IPS-20b (cell line): ENCODE measurements around the gene NBPF3.
"Not testable (repeated sequence)": the region's sequence is repeated elsewhere in the genome, so short reads cannot be mapped to it uniquely, and the experiment has no call there.

Experiments
- H3K27ac ChIP-seq: one replicate; pipeline ENCODE4 v1.5.1; 2013; ENCODE audit warnings: low read length
- H3K27me3 ChIP-seq: 2 replicates; pipeline ENCODE4 v1.6.1; 2013; ENCODE audit warnings: mild to moderate bottlenecking, low read length, inconsistent platforms; ENCODE audit not compliant: insufficient read depth
- H3K36me3 ChIP-seq: 2 replicates; pipeline ENCODE4 v1.6.1; 2013; ENCODE audit warnings: low read depth, mild to moderate bottlenecking, inconsistent platforms, low read length, moderate library complexity; ENCODE audit not compliant: insufficient read depth
- H3K4me1 ChIP-seq: 2 replicates; pipeline ENCODE4 v1.6.1; 2013; ENCODE audit warnings: mild to moderate bottlenecking, control low read depth, inconsistent platforms, low read length, moderate library complexity; ENCODE audit not compliant: insufficient read depth
- H3K4me3 ChIP-seq: 2 replicates; pipeline ENCODE4 v1.5.1; 2013; ENCODE audit warnings: mild to moderate bottlenecking, low read length, inconsistent platforms
- H3K9ac ChIP-seq: 2 replicates; pipeline ENCODE4 v1.6.1; 2013; ENCODE audit warnings: low read depth, mild to moderate bottlenecking, inconsistent platforms, low read length, moderate library complexity
- H3K9me3 ChIP-seq: 2 replicates; pipeline ENCODE4 v1.6.1; 2013; ENCODE audit warnings: mild to moderate bottlenecking, low read depth, low read length, inconsistent platforms; ENCODE audit not compliant: insufficient read depth

Gene NBPF3

GRCh38 chr1:21446647-21447046 is 6.7 kb downstream of the NBPF3 start:
- H3K27ac ChIP-seq, H3K4me3 ChIP-seq, H3K9me3 ChIP-seq, H3K36me3 ChIP-seq, H3K9ac ChIP-seq, H3K4me1 ChIP-seq: not testable (repeated sequence)
- peaks cover 10% of the 10 kb centered on the region for H3K27me3 ChIP-seq

- Histone ChIP-seq H3K27ac (no peak overlapping the region), H3K36me3 (no peaks in the 10 kb centered on the region), H3K4me1 (no peaks in the 10 kb centered on the region), H3K9me3 (no peaks in the 10 kb centered on the region), H3K4me3 (no peak overlapping the region), H3K27me3 (peaks cover 3% of the 10 kb centered on the region; the same call in 1 of the 2 replicates), H3K9ac (no peak overlapping the region)
Observed at GRCh38 chr1:21447311-21447710, 7.4 kb downstream of the NBPF3 start.

GRCh38 chr1:21449906-21450305 is 10.0 kb downstream of the NBPF3 start:
- no peaks in the 10 kb centered on the region for H3K9me3 ChIP-seq
- H3K27ac ChIP-seq, result no peak overlapping the region
- no peaks in the 10 kb centered on the region for H3K36me3 ChIP-seq
- H3K9ac ChIP-seq, result no peak overlapping the region
- H3K4me3 ChIP-seq, result no peak overlapping the region
- no peaks in the 10 kb centered on the region for H3K4me1 ChIP-seq
- H3K27me3 ChIP-seq, result no peaks in the 10 kb centered on the region

GRCh38 chr1:21451212-21451611 is 11.3 kb downstream of the NBPF3 start:
- Histone ChIP-seq H3K4me3 (no peak overlapping the region), H3K36me3 (no peaks in the 10 kb centered on the region), H3K27ac (no peak overlapping the region), H3K4me1 (no peaks in the 10 kb centered on the region), H3K27me3 (no peaks in the 10 kb centered on the region), H3K9me3 (no peaks in the 10 kb centered on the region), H3K9ac (no peak overlapping the region)

GRCh38 chr1:21451981-21452411 is 12.1 kb downstream of the NBPF3 start:
- Histone ChIP-seq H3K4me3 (no peak overlapping the region), H3K36me3 (no peaks in the 10 kb centered on the region), H3K9me3 (no peaks in the 10 kb centered on the region), H3K27ac (no peak overlapping the region), H3K4me1 (no peaks in the 10 kb centered on the region), H3K27me3 (no peaks in the 10 kb centered on the region), H3K9ac (no peak overlapping the region)

GRCh38 chr1:21453964-21454614 is 14.2 kb downstream of the NBPF3 start:
- not testable (repeated sequence) for H3K27ac ChIP-seq, H3K27me3 ChIP-seq, H3K36me3 ChIP-seq, H3K9ac ChIP-seq, H3K9me3 ChIP-seq, H3K4me3 ChIP-seq, H3K4me1 ChIP-seq

- not testable (repeated sequence) for H3K9me3 ChIP-seq, H3K27ac ChIP-seq, H3K4me1 ChIP-seq, H3K36me3 ChIP-seq, H3K9ac ChIP-seq, H3K27me3 ChIP-seq, H3K4me3 ChIP-seq
Observed at GRCh38 chr1:21454904-21455303, 15.0 kb downstream of the NBPF3 start.

- H3K36me3 ChIP-seq, result no peaks in the 10 kb centered on the region
- H3K27me3 ChIP-seq, result no peaks in the 10 kb centered on the region
- H3K9me3 ChIP-seq, result no peaks in the 10 kb centered on the region
- H3K27ac ChIP-seq, result no peak overlapping the region
- H3K4me1 ChIP-seq, result no peaks in the 10 kb centered on the region
- H3K9ac ChIP-seq, result no peak overlapping the region
- no peak overlapping the region for H3K4me3 ChIP-seq
Observed at GRCh38 chr1:21457654-21458053, 17.7 kb downstream of the NBPF3 start.

GRCh38 chr1:21465127-21465526 is 25.2 kb downstream of the NBPF3 start:
- not testable (repeated sequence) for H3K36me3 ChIP-seq, H3K4me3 ChIP-seq, H3K4me1 ChIP-seq, H3K9me3 ChIP-seq, H3K27ac ChIP-seq, H3K27me3 ChIP-seq, H3K9ac ChIP-seq

- not testable (repeated sequence) for H3K36me3 ChIP-seq, H3K4me1 ChIP-seq, H3K27me3 ChIP-seq, H3K27ac ChIP-seq, H3K4me3 ChIP-seq, H3K9ac ChIP-seq, H3K9me3 ChIP-seq
Observed at GRCh38 chr1:21467946-21468345, 28.0 kb downstream of the NBPF3 start.

GRCh38 chr1:21468599-21468998 is 28.7 kb downstream of the NBPF3 start:
- Histone ChIP-seq H3K4me3 (no peak overlapping the region), H3K9me3 (no peaks in the 10 kb centered on the region), H3K36me3 (no peaks in the 10 kb centered on the region; the same call in 1 of the 2 replicates), H3K9ac (no peak overlapping the region), H3K27me3 (no peaks in the 10 kb centered on the region), H3K4me1 (peaks cover 9% of the 10 kb centered on the region), H3K27ac (no peak overlapping the region)

- H3K4me1 ChIP-seq, result peaks cover 9% of the 10 kb centered on the region
- H3K36me3 ChIP-seq, result no peaks in the 10 kb centered on the region; the same call in 1 of the 2 replicates
- H3K27me3 ChIP-seq, result no peaks in the 10 kb centered on the region
- H3K4me3 ChIP-seq, result no peak overlapping the region
- H3K9ac ChIP-seq, result no peak overlapping the region
- no peak overlapping the region for H3K27ac ChIP-seq
- no peaks in the 10 kb centered on the region for H3K9me3 ChIP-seq
Observed at GRCh38 chr1:21469581-21469980, 29.6 kb downstream of the NBPF3 start.
